HG03575 (cell line): ENCODE data around the gene ITGB1.
"Not testable (repeated sequence)": the region's sequence is repeated elsewhere in the genome, so short reads cannot be mapped to it uniquely, and the experiment has no call there.

Experiments
- ATAC-seq: cut with Tn5 transposase; IDR thresholded peaks from one replicate; pipeline ENCODE4 v1.9.1; 2021; ENCODE audit not compliant: unreplicated experiment, insufficient number of reproducible peaks, low FRiP score; ENCODE audit errors: extremely low read depth

The ITGB1 gene

DNA sequence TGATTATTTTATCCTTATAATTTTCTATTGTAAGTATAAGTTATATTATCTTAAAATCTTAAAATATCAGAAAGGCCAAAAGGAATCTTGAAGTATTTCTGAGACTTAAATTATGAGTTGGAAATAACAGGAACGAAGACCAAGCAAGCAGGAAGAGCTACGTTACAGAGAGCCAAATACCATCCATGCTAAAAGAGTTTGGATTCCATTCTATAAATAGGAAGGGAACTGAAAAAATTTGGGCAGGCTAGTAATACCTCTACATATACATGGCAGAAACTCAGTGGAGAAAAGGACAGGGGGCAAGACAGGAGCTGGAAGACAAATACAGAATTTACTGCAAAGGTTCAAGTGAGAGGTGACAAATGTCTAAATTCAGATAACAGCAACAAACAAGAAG is 16.7 kb downstream of the ITGB1 start:
- no peak for ATAC-seq

DNA sequence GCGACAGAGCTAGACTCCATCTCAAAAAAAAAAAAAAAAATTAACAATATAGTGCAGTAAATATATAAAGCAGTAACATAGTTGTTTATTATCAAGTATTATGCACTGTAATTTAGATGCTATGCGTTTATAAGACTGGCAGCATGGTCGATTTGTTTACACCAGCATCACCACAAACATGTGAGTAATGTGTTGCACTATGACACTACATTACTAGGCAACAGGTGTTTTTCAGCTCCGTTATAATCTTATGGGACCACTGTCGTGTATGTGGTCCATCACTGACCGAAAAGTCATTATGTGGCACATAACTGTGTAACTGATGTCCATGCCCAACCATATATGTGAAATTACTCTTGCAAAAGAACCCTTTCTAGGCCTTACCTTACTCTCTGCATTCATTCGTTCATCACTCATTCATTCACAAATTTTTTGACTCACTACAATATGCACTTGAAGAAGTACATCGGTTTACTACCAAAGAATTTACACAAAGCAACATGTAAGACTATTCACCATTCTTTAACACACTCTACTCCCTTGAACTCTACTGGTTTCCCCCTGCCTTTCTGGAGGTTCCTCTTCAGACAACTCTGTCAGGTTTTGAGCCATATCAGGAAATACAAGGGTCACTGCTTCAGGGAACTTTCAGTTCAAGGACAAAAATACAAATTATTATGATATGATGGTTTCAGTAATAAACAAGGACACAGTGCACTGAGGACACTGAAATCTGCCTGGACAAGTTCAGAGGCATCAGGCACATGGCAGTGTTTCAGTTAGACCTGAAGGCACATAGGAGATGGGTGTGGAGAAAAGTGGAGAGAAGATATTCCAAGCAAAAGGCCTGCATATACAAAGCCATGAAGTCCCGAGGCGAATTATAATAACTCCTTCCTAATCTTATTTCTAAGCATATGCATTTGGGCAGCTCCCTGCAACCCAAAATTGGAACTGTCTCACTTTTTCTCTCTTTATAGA is 17.4 kb downstream of the ITGB1 start:
- no peak for ATAC-seq

GRCh38 chr10:32939296-32940111 is 18.5 kb downstream of the ITGB1 start:
- ATAC-seq, result no peak

GRCh38 chr10:32938554-32939061 is 19.4 kb downstream of the ITGB1 start:
- ATAC-seq, result no peak

DNA sequence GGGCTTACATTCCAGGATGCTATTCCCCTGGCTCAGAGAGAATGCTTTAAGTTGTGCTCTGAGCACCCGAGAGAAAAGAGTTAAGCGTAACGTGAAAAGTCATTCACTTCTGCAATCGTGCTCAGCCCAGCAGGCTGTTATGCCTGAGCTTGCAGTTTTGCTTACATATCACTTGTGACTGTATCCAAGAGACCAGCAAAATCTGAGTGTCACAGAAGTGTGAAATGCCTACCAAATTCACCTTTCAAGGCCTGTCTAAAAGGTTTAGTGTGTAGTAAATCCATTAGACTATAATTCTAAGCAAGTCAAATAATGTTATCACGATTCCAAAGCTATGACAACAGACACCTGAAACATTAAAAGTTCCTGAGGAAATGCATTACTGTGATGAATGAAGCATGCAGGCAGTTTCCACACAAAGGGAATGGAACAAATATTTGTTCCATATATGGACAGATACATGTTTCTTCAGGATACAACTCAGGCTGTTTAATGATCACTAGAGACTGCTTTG is 20.1 kb downstream of the ITGB1 start:
- ATAC-seq, result no peak

GRCh38 chr10:32932225-32932729 is 25.8 kb downstream of the ITGB1 start:
- no peak for ATAC-seq

DNA sequence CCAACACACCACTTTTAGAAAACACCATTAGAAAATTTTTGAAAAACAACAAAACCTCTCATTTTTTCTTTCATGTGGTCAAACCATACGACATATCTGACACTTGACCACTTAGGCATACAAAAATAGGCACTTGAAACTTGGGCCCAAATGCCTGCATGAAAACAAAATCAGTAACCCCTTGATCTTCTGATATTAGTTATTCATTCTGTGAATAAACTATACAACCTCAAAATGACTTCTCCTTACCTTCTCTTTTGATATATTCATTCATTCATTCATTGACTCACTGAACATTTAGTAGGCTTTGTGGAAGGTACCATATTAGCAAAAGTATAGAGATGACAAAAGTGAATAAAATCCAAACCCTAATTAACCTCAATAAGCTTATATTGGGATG is 26.4 kb downstream of the ITGB1 start:
- ATAC-seq, result no peak

DNA sequence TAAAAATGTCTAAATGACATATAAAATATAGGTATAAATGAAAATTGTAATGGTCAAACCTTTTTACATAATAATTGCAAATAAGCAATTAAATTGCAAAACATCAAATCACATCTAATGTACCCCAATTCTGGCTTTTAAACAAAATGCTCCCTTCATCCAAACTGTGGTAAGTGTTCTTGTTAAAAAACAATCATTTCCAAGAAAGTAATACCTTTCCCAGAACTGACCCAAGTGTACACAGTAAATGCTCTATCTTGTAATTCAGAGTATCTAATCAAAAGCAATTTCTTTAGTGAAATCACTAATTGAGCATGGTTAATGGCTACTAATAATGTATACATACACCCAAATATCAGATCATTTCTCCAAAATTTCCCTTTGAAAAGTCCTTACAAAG is 28.0 kb downstream of the ITGB1 start:
- ATAC-seq, result no peak

DNA sequence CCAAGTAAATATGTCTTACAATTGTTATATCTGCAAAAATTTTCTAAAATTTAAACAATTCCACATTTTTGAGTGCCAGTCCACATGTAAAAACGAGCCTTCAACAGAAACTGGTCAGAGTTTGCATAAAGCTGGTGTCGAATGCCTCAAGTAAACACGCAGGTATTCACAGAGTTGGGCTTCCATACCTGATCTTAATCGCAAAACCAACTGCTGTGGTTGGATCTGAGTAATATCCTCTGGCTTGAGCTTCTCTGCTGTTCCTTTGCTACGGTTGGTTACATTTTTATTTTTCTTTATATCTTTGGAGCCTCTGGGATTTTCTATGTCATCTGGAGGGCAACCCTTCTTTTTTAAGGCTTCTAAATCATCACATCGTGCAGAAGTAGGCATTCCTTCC is 28.4 kb downstream of the ITGB1 start:
- no peak for ATAC-seq

GRCh38 chr10:32927750-32928149 is 30.3 kb downstream of the ITGB1 start:
- ATAC-seq, result no peak

DNA sequence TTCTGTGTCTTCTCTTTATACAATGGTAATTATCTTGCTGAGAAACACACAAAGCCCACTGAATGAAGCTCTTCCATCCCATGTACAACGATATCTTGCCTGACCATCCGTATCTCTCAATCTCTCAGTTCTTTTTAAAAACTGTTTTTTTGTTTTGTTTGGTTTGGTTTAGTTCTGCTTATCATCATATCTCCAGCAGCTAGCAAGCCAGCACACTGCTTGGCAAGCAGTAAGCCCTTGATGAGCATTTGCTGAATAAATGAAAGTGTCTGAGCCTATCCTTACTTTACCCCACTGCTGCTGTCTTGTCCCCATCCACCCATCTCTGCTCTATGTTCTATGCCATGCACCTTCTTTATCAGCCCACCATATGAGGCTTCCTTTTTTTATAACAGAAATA is 34.2 kb downstream of the ITGB1 start:
- ATAC-seq, result no peak

DNA sequence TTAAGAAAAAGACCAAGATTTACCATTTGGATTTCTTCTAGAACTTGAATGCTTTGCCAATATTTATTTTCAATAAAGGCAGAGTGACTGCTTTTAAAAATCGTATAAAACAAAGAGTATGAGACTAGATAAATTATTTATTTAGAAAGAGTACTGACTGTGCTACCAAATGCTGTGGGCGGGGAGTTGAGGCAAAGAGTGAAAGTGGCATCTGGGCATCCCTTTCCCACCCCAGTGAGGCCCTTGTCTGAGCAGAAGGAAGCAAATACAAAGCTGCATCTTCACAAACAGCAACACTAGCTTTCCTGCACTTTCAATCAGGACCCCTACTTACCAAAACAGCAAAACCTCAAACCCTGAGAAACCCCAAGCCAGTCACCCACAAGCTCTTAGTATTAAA is 34.9 kb downstream of the ITGB1 start:
- no peak for ATAC-seq

GRCh38 chr10:32922170-32922569 is 35.9 kb downstream of the ITGB1 start:
- no peak for ATAC-seq

DNA sequence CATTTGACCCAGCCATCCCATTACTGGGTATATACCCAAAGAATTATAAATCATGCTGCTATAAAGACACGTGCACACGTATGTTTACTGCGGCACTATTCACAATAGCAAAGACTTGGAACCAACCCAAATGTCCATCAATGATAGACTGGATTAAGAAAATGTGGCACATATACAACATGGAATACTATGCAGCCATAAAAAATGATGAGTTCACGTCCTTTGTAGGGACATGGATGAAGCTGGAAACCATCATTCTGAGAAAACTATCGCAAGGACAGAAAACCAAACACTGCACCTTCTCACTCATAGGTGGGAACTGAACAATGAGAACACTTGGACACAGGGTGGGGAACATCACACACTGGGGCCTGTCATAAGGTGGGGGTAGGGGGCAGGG is 40.2 kb downstream of the ITGB1 start:
- ATAC-seq, result not testable (repeated sequence)

DNA sequence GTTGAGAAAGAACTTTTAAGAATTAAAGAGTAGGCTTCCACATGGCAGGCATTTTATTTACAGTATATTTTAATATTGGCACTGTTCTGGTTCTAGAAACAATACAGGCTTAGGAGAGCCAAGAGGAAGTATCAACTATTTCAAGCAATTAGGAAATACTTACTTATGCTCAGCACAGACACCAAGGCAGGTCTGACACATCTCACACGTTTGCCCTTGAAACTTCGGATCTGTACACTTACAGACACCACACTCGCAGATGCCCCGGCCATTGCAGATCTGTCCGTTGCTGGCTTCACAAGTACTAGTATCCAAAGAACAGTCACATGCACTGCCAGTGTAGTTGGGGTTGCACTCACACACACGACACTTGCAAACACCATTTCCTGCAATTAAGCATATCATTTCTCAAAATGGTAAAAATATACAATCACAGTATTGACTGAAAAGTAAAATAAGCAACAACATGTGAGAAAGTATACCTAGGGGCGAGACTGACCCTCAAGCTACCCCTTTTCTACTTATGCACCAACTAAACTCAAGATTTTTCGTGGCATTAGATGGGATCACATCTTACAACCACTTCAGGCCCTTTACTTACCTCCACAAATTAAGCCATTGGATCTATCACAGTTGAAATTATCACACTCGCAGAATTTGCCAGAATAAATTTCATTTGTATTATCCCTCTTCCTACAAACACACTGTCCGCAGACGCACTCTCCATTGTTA is 46.6 kb downstream of the ITGB1 start:
- ATAC-seq, result no peak

DNA sequence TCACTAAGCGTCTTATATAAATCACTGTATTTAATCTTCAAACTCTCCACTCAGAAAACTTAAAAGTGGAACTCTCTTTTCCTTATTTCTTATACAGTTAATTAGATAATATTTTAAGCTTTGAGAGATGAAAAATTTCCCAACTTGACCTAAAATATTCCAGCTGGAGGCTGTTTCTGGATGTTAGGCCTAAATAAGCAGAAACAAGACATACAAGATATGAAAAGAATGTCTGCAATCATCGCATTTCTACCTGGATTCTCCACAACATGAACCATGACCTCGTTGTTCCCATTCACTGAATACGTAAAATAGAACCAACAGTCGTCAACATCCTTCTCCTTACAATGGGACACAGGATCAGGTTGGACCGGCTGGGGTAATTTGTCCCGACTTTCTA is 48.1 kb downstream of the ITGB1 start:
- not testable (repeated sequence) for ATAC-seq

DNA sequence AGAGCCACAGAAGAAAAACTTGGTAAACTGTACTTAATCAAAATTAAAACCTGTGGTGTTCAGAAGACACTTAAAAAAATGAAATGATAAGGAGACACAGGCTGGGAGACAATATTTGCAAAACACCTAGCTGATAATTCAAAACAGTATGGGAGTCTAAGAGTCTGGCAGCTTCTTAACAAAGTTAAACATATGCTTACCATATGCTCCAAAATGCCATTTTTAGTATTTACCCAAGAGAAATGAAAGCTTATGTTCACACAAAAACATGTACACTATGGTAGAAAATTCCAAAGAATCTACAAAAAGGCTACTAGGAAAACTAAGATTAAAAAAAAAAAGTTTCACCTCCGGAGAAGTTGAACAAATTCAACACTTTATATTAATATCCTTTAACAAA is 48.6 kb downstream of the ITGB1 start:
- ATAC-seq, result no peak

DNA sequence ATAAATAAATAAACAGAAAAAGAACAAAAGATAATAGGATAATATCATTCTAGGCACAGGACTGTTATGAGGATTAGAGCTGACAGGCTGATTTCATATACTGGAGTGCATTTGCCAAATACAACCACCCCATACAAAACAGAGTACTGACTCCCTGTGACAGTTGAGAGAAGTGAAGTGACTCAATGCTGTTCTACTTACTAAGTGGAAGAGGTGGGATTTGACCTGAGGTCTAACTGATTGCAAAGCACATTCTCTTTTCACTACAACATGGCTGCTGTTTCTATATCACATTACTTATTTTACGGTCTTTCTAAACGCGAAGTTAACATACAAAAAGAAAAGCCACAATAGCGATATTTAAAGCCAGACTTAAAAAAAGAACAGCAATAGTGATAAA is 51.4 kb downstream of the ITGB1 start:
- ATAC-seq, result no peak

DNA sequence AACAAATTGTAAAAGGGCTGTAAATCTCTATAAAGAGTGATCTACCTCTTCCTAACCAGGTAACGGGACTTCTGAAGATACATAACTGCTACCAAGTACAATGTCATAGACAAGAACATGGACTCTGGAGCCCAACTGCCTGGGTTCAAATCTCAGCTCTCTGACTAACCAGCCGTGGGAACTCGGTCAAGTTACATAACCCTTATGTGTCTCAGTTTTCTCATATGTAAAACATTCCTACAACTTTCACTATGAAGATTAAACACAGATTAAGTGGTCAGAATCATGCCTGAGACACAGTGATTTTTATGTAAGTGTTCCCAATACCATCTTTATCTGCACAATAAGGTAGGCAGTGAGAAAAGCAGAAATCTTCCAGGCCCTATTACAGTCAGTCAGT is 52.6 kb downstream of the ITGB1 start:
- ATAC-seq, result no peak
